Chondrocyte (in vitro differentiated cells): ENCODE results near the gene PIEZO2. TPM values are rescaled to one million over a fixed set of nuclear protein-coding genes. Genes with fewer than 3 reads are reported as not detected.
"Not testable (repeated sequence)": the region's sequence is repeated elsewhere in the genome, so short reads cannot be mapped to it uniquely, and the experiment has no call there.

Experiments
- DNase-seq: peaks from one replicate; pipeline ENCODE4 v3.0.0; 2021; ENCODE audit warnings: mixed read lengths, low spot score
- H3K27ac Mint-ChIP-seq: one replicate; pipeline ENCODE4 v1.8.0; 2021; ENCODE audit warnings: mild to moderate bottlenecking, moderate library complexity, mixed read lengths; ENCODE audit not compliant: unreplicated experiment
- H3K27me3 Mint-ChIP-seq: 2 replicates; pipeline ENCODE4 v1.8.0; 2021; ENCODE audit warnings: low read depth, mixed read lengths
- H3K36me3 Mint-ChIP-seq: 2 replicates; pipeline ENCODE4 v1.8.0; 2021; ENCODE audit warnings: low read depth, mixed read lengths
- H3K4me1 Mint-ChIP-seq: 2 replicates; pipeline ENCODE4 v1.8.0; 2021; ENCODE audit warnings: low read depth, mild to moderate bottlenecking, mixed read lengths
- H3K4me3 Mint-ChIP-seq: one replicate; pipeline ENCODE4 v1.8.0; 2021; ENCODE audit warnings: mild to moderate bottlenecking, moderate library complexity, mixed read lengths; ENCODE audit not compliant: unreplicated experiment
- H3K9me3 Mint-ChIP-seq: 2 replicates; pipeline ENCODE4 v1.8.0; 2021; ENCODE audit warnings: low read depth, mixed read lengths
- CTCF ChIP-seq: fragments of 200-600 bp; sonication (generic); IDR thresholded peaks from 2 replicates; pipeline ENCODE4 v1.5.0; 2021; ENCODE audit warnings: antibody characterized with exemption, mild to moderate bottlenecking, moderate library complexity
- total RNA-seq: library from RNA; stranded (reverse); gene quantifications from 3 replicates; pipeline ENCODE4 v1.2.1, GENCODE V29; 2021

The PIEZO2 gene
- total RNA-seq, 1 donor from 2014 or later, result 142 TPM

GRCh38 chr18:10663750-10664149, 485.6 kb downstream of the PIEZO2 start:
- no peaks in the 10 kb centered on the region for H3K27me3 Mint-ChIP-seq

GRCh38 chr18:10661317-10661716, 488.1 kb downstream of the PIEZO2 start:
- Mint-ChIP-seq H3K27ac (no peak overlapping the region), H3K4me3 (no peak overlapping the region)

More at GRCh38 chr18:10663750-10664149, 485.6 kb downstream of the PIEZO2 start:
- Mint-ChIP-seq H3K27ac (no peak overlapping the region), H3K4me3 (no peak overlapping the region), H3K36me3 (no peaks in the 10 kb centered on the region), H3K4me1 (peaks cover 21% of the 10 kb centered on the region), H3K9me3 (no peaks in the 10 kb centered on the region)
- DNase-seq, result no peak
- no peak for TF ChIP-seq CTCF

GRCh38 chr18:10660179-10660884, 489.0 kb downstream of the PIEZO2 start:
- Mint-ChIP-seq H3K9me3 (no peaks in the 10 kb centered on the region), H3K36me3 (no peaks in the 10 kb centered on the region), H3K4me1 (peaks cover 21% of the 10 kb centered on the region), H3K27ac (no peak overlapping the region), H3K4me3 (no peak overlapping the region), H3K27me3 (peaks cover 2% of the 10 kb centered on the region)
- DNase-seq, result no peak
- TF ChIP-seq CTCF, result no peak

More at GRCh38 chr18:10661317-10661716, 488.1 kb downstream of the PIEZO2 start:
- no peak for TF ChIP-seq CTCF
- H3K4me1 Mint-ChIP-seq, result peaks cover 21% of the 10 kb centered on the region
- H3K9me3 Mint-ChIP-seq, result no peaks in the 10 kb centered on the region
- peaks cover 2% of the 10 kb centered on the region for H3K27me3 Mint-ChIP-seq
- H3K36me3 Mint-ChIP-seq, result no peaks in the 10 kb centered on the region
- DNase-seq, result no peak

- H3K4me1 Mint-ChIP-seq, result peaks cover 21% of the 10 kb centered on the region
- peaks cover 2% of the 10 kb centered on the region for H3K27me3 Mint-ChIP-seq
- no peaks in the 10 kb centered on the region for H3K9me3 Mint-ChIP-seq
- H3K27ac Mint-ChIP-seq, result no peak overlapping the region
- DNase-seq, result no peak
- no peak for TF ChIP-seq CTCF
- no peak overlapping the region for H3K4me3 Mint-ChIP-seq
- no peaks in the 10 kb centered on the region for H3K36me3 Mint-ChIP-seq
These were observed 489.8 kb downstream of the PIEZO2 start for GRCh38 chr18:10659594-10659993.

- Mint-ChIP-seq H3K9me3 (no peaks in the 10 kb centered on the region), H3K27ac (no peak overlapping the region), H3K4me3 (no peak overlapping the region), H3K4me1 (peaks cover 21% of the 10 kb centered on the region), H3K36me3 (no peaks in the 10 kb centered on the region), H3K27me3 (peaks cover 3% of the 10 kb centered on the region)
- DNase-seq, result no peak
- TF ChIP-seq CTCF, result no peak
These were observed 490.4 kb downstream of the PIEZO2 start for GRCh38 chr18:10659000-10659399.

GRCh38 chr18:10644003-10644402, 505.4 kb downstream of the PIEZO2 start:
- H3K36me3 Mint-ChIP-seq, DNase-seq, H3K27ac Mint-ChIP-seq, H3K4me1 Mint-ChIP-seq, H3K9me3 Mint-ChIP-seq, H3K4me3 Mint-ChIP-seq, H3K27me3 Mint-ChIP-seq: not testable (repeated sequence)

- not testable (repeated sequence) for H3K4me1 Mint-ChIP-seq, H3K36me3 Mint-ChIP-seq, DNase-seq, H3K9me3 Mint-ChIP-seq, H3K27me3 Mint-ChIP-seq, H3K4me3 Mint-ChIP-seq, H3K27ac Mint-ChIP-seq
These were observed 506.3 kb downstream of the PIEZO2 start for GRCh38 chr18:10642915-10643524.

- not testable (repeated sequence) for H3K27me3 Mint-ChIP-seq, DNase-seq, H3K4me3 Mint-ChIP-seq, H3K4me1 Mint-ChIP-seq, H3K27ac Mint-ChIP-seq, H3K9me3 Mint-ChIP-seq, H3K36me3 Mint-ChIP-seq
These were observed 510.9 kb downstream of the PIEZO2 start for GRCh38 chr18:10638539-10638885.
